ENCODE results near the gene DLGAP3. TPM values are rescaled to one million over a fixed set of nuclear protein-coding genes. Genes with fewer than 3 reads are reported as not detected.

The DLGAP3 gene
- total and polyA plus RNA-seq, 2 of the 13 experiments (the other 11 are each of a cell fraction or from before 2014, with no cell fraction given): 0.03 to 0.04 TPM

GRCh38 chr1:34859446-34860200, 69.8 kb downstream of the DLGAP3 start, which contains the start of gene SMIM12 (continued):
- TF ChIP-seq ZNF619 (CRISPR knock-in tag; IDR thresholded peaks at IDR 0.05) (0 out of 2 replicates have a peak, but pooled peaks have one; percentile 23), ZNF263 (CRISPR knock-in tag; IDR thresholded peaks at IDR 0.05) (0 out of 2 replicates have a peak, but pooled peaks have one; percentile 33), IRF1 (CRISPR knock-in tag; IDR thresholded peaks at IDR 0.05; ENCODE audit: low read depth) (no peak), SRF (IDR thresholded peaks at IDR 0.05; ENCODE audit: low read depth, low read length) (no peak), ZNF431 (CRISPR knock-in tag; IDR thresholded peaks at IDR 0.05; ENCODE audit: borderline replicate concordance, low read depth) (peak; percentile 76; the same call in 1 of the 2 replicates), PHF5A (CRISPR knock-in tag; IDR thresholded peaks at IDR 0.05; ENCODE audit: low read depth, unreplicated experiment) (no peak), MLXIP (CRISPR knock-in tag; IDR thresholded peaks at IDR 0.05; ENCODE audit: borderline replicate concordance) (peak; percentile 88; the same call in 1 of the 2 replicates), HBP1 (CRISPR knock-in tag; IDR thresholded peaks at IDR 0.05; ENCODE audit: low read depth) (peak; percentile 80), ZNF460 (CRISPR knock-in tag; IDR thresholded peaks at IDR 0.05; ENCODE audit: borderline replicate concordance) (no peak; the same call in 1 of the 2 replicates), ZSCAN21 (CRISPR knock-in tag; IDR thresholded peaks at IDR 0.05; ENCODE audit: borderline replicate concordance) (no peak; the same call in 1 of the 2 replicates), ZNF83 (CRISPR knock-in tag; IDR thresholded peaks at IDR 0.05; ENCODE audit: borderline replicate concordance) (no peak; the same call in 1 of the 2 replicates), SKI (IDR thresholded peaks at IDR 0.05; ENCODE audit: partially characterized antibody) (no peak), ZNF232 (CRISPR knock-in tag; IDR thresholded peaks at IDR 0.05; ENCODE audit: borderline replicate concordance) (peak; percentile 38; the same call in 1 of the 2 replicates), KLF13 (CRISPR knock-in tag; IDR thresholded peaks at IDR 0.05) (peak; percentile 51; the same call in 1 of the 2 replicates), POGK (CRISPR knock-in tag; conservative IDR thresholded peaks at IDR 0.05) (peak; percentile 81), ZBTB2 (CRISPR knock-in tag; IDR thresholded peaks at IDR 0.05; ENCODE audit: low read depth) (peak; percentile 93), ELF4 (CRISPR knock-in tag; IDR thresholded peaks at IDR 0.05; ENCODE audit: borderline replicate concordance) (peak; percentile 89), CREB1 (IDR thresholded peaks at IDR 0.05) (peak; percentile 37), CREB1 (CRISPR knock-in tag; IDR thresholded peaks at IDR 0.05) (peak; percentile 86), RORA (CRISPR knock-in tag; IDR thresholded peaks at IDR 0.05) (no peak)

Measured in HepG2 (cell line).